OCI-LY1 (cell line): ENCODE results near the gene ITSN2.

Experiments used
- H2AFZ ChIP-seq: fragments of 200-600 bp; sonication (generic), shearing (Covaris generic); 2 replicates; pipeline ENCODE4 v1.6.0; 2014; ENCODE audit warnings: antibody characterized with exemption, mild to moderate bottlenecking, low read length
- H3F3A ChIP-seq: fragments of 200-600 bp; sonication (generic), shearing (Covaris generic); 2 replicates; pipeline ENCODE4 v1.6.0; 2014; ENCODE audit warnings: mild to moderate bottlenecking, antibody characterized with exemption, low read length, moderate library complexity; ENCODE audit not compliant: insufficient read depth
- H3K27ac ChIP-seq: fragments of 200-600 bp; sonication (generic); 2 replicates; pipeline ENCODE4 v1.5.1; 2014; ENCODE audit warnings: low read length, mixed run types, mild to moderate bottlenecking, low read depth; ENCODE audit not compliant: poor library complexity, severe bottlenecking
- H3K27me3 ChIP-seq: fragments of 200-600 bp; sonication (generic); 2 replicates; pipeline ENCODE4 v1.6.0; 2014; ENCODE audit warnings: antibody characterized with exemption, mild to moderate bottlenecking, low read length, moderate library complexity; ENCODE audit not compliant: insufficient read depth
- H3K36me3 ChIP-seq: fragments of 200-600 bp; sonication (generic); 2 replicates; pipeline ENCODE4 v1.6.1; 2014; ENCODE audit warnings: mild to moderate bottlenecking, antibody characterized with exemption, low read length, moderate library complexity, mixed read lengths; ENCODE audit not compliant: insufficient read depth
- H3K4me1 ChIP-seq: fragments of 200-600 bp; sonication (generic); 2 replicates; pipeline ENCODE4 v1.5.1; 2014; ENCODE audit warnings: mild to moderate bottlenecking, low read length, moderate library complexity; ENCODE audit not compliant: insufficient read depth, severe bottlenecking
- H3K4me2 ChIP-seq: fragments of 200-600 bp; sonication (generic), shearing (Covaris generic); 2 replicates; pipeline ENCODE4 v1.6.1; 2014; ENCODE audit warnings: low read length
- H3K4me3 ChIP-seq: fragments of 200-600 bp; sonication (generic); 2 replicates; pipeline ENCODE4 v1.5.1; 2014; ENCODE audit warnings: low read length, low read depth, mild to moderate bottlenecking, mixed read lengths; ENCODE audit not compliant: poor library complexity, severe bottlenecking
- H3K79me2 ChIP-seq: fragments of 200-600 bp; shearing (Covaris generic); 2 replicates; pipeline ENCODE4 v1.6.1; 2016; ENCODE audit warnings: mixed run types, low read length, mixed read lengths; ENCODE audit not compliant: insufficient read depth
- H3K9ac ChIP-seq: fragments of 200-600 bp; sonication (generic), shearing (Covaris generic); 2 replicates; pipeline ENCODE4 v1.6.1; 2014; ENCODE audit warnings: mild to moderate bottlenecking, low read length, mixed read lengths
- H3K9me2 ChIP-seq: fragments of 200-600 bp; sonication (generic), shearing (Covaris generic); 2 replicates; pipeline ENCODE4 v1.6.1; 2014; ENCODE audit warnings: low read depth, mild to moderate bottlenecking, low read length, mixed read lengths
- H3K9me3 ChIP-seq: fragments of 200-600 bp; shearing (Covaris generic); 2 replicates; pipeline ENCODE4 v1.6.1; 2014; ENCODE audit warnings: low read length, mixed read lengths
- H4K20me1 ChIP-seq: fragments of 200-600 bp; sonication (generic), shearing (Covaris generic); 2 replicates; pipeline ENCODE4 v1.6.0; 2016; ENCODE audit warnings: mild to moderate bottlenecking, low read length; ENCODE audit not compliant: insufficient read depth
- EZH2 ChIP-seq: fragments of 200-600 bp; sonication (generic), shearing (Covaris generic); IDR thresholded peaks from 2 replicates; pipeline ENCODE4 v1.8.0; 2017; ENCODE audit warnings: borderline replicate concordance, mixed run types, mild to moderate bottlenecking, antibody characterized with exemption, low read length, moderate library complexity, mixed read lengths
- TF ChIP-seq, protein P1 (sequence below): fragments of 200-600 bp; sonication (generic), shearing (Covaris generic); IDR thresholded peaks from 2 replicates; pipeline ENCODE4 v1.5.1; 2017; ENCODE audit warnings: mild to moderate bottlenecking, antibody characterized with exemption, low read length, moderate library complexity, mixed read lengths

The ITSN2 gene

DNA sequence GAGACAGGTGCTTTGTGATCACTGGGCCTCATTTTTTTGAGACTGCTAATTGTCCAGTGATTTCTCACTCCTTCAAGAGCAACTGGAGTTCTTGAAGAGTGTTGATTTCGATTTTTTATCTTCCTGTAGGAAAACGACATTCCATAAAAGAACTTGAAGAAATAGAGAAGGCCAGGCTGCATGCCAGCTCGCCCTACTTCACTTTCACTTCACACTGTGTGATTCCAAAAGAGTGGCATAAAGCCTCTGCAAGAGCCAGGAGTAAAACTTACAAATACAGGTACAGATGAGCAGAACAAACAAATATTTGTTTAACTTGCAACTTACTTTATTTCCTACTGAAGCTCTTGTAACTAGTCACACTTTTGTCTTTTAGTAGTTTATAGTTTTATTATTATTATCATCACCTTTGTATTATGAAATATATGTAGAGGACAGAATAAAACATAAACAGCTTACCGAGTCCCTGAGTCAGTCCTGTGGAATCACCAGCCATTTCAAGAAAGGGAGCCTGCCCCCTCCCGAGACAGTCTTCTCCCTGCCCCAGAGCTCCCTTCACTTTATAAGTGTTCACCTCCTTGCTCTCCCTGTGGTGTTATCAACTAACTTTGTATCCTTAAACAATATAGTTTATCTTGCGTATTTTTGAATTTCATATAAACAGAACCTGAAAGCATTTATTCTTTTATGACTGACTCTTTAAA is 176.8 kb downstream of the ITSN2 start:
- Histone ChIP-seq H3K79me2 (no peaks in the 10 kb centered on the region), H3K4me2 (no peak overlapping the region), H3K9me2 (no peaks in the 10 kb centered on the region), H3K27ac (no peak overlapping the region), H3K9me3 (no peaks in the 10 kb centered on the region), H3F3A (no peaks in the 10 kb centered on the region), H4K20me1 (no peaks in the 10 kb centered on the region), H3K9ac (no peak overlapping the region), H3K4me1 (no peaks in the 10 kb centered on the region), H3K4me3 (no peak overlapping the region), H3K27me3 (no peaks in the 10 kb centered on the region), H3K36me3 (no peaks in the 10 kb centered on the region), H2AFZ (no peak overlapping the region)
- TF ChIP-seq, protein P1, sequence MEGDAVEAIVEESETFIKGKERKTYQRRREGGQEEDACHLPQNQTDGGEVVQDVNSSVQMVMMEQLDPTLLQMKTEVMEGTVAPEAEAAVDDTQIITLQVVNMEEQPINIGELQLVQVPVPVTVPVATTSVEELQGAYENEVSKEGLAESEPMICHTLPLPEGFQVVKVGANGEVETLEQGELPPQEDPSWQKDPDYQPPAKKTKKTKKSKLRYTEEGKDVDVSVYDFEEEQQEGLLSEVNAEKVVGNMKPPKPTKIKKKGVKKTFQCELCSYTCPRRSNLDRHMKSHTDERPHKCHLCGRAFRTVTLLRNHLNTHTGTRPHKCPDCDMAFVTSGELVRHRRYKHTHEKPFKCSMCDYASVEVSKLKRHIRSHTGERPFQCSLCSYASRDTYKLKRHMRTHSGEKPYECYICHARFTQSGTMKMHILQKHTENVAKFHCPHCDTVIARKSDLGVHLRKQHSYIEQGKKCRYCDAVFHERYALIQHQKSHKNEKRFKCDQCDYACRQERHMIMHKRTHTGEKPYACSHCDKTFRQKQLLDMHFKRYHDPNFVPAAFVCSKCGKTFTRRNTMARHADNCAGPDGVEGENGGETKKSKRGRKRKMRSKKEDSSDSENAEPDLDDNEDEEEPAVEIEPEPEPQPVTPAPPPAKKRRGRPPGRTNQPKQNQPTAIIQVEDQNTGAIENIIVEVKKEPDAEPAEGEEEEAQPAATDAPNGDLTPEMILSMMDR: no peak
- TF ChIP-seq EZH2: no peak

GRCh38 chr2:24182507-24182906 is 177.8 kb downstream of the ITSN2 start:
- Histone ChIP-seq H3K4me3 (no peak overlapping the region), H3K79me2 (no peaks in the 10 kb centered on the region), H2AFZ (no peak overlapping the region), H3K4me2 (no peak overlapping the region), H3K9me3 (no peaks in the 10 kb centered on the region), H3F3A (no peaks in the 10 kb centered on the region), H3K27me3 (no peaks in the 10 kb centered on the region), H3K4me1 (no peaks in the 10 kb centered on the region), H4K20me1 (no peaks in the 10 kb centered on the region), H3K27ac (no peak overlapping the region), H3K36me3 (no peaks in the 10 kb centered on the region), H3K9ac (no peak overlapping the region), H3K9me2 (no peaks in the 10 kb centered on the region)
- no peak for TF ChIP-seq EZH2
- TF ChIP-seq, protein P1: no peak

DNA sequence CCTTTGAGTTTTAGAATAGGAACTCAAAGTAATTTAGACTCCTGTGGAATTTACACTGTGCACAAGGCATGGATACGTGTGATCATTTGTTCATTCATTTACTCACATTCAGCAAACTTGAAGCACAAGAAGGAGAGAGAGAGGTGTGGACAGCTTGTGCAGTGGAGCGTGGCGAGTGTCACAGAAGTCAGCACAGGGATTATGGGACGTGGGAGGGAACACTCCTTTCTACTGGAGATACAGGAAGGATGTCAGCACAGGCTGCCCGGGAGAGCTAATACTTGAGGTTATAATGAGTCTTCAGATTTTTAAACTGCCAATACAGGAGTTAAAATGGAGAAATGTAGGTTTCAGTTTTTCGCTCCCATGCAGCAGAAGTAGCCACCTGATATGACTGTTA is 178.5 kb downstream of the ITSN2 start:
- Histone ChIP-seq H2AFZ (no peak overlapping the region), H3K9me2 (no peaks in the 10 kb centered on the region)

More for the DNA sequence above, 178.5 kb downstream of the ITSN2 start:
- Histone ChIP-seq H3K9me3 (no peaks in the 10 kb centered on the region), H3K36me3 (no peaks in the 10 kb centered on the region), H3K27ac (no peak overlapping the region), H3K9ac (no peak overlapping the region), H4K20me1 (no peaks in the 10 kb centered on the region), H3K4me1 (no peaks in the 10 kb centered on the region), H3K27me3 (no peaks in the 10 kb centered on the region), H3K4me3 (no peak overlapping the region), H3K4me2 (no peak overlapping the region), H3K79me2 (no peaks in the 10 kb centered on the region), H3F3A (no peaks in the 10 kb centered on the region)
- no peak for TF ChIP-seq EZH2
- TF ChIP-seq, protein P1: no peak
